Vagina (tissue), 2 donors: ENCODE results near the gene FAR2. TPM values are rescaled to one million over a fixed set of nuclear protein-coding genes. Genes with fewer than 3 reads are reported as not detected.

Source experiments
- DNase-seq, 2 donors: peaks; one replicate each; pipeline ENCODE4 v3.0.0-alpha.2; 2017; ENCODE audit errors: extremely low spot score in 2 of 2
- H3K27ac ChIP-seq: fragments of 200-600 bp; sonication (generic); one replicate; pipeline ENCODE4 v1.5.1; 2019
- H3K27me3 ChIP-seq: fragments of 200-600 bp; sonication (generic); one replicate; pipeline ENCODE4 v1.5.1; 2019
- H3K36me3 ChIP-seq, 2 donors: fragments of 200-600 bp; sonication (generic); one replicate each; pipeline ENCODE4 v1.5.1; 2017 to 2019
- H3K4me1 ChIP-seq: fragments of 200-600 bp; sonication (generic); one replicate; pipeline ENCODE4 v1.5.1; 2019
- H3K4me3 ChIP-seq, 2 donors: fragments of 200-600 bp; sonication (generic); 1 replicate in 1 of 2; 2 replicates in 1 of 2; pipeline ENCODE4 v1.5.1; 2016 to 2019
- H3K9me3 ChIP-seq: fragments of 200-600 bp; sonication (generic); one replicate; pipeline ENCODE4 v1.5.1; 2019
- CTCF ChIP-seq, 3 experiments: fragments of 450-650 bp in 2 of 3; fragments of 200-600 bp in 1 of 3; sonication (generic) in 1 of 3; IDR thresholded peaks; one replicate each; pipeline ENCODE4 v1.5.1; 2017 to 2019; ENCODE audit warnings: antibody characterized with exemption in 3 of 3, mild to moderate bottlenecking in 2 of 3, moderate library complexity in 2 of 3
- POLR2A ChIP-seq, 2 donors: fragments of 450-650 bp; IDR thresholded peaks; one replicate each; pipeline ENCODE4 v1.6.1; 2017; ENCODE audit warnings: antibody characterized with exemption in 2 of 2, mild to moderate bottlenecking in 2 of 2, moderate library complexity in 2 of 2
- POLR2AphosphoS5 ChIP-seq, 2 donors: sonication (generic); formaldehyde crosslinking; IDR thresholded peaks; one replicate each; pipeline ENCODE4 v1.9.0; 2017; ENCODE audit warnings: antibody characterized with exemption in 2 of 2, mild to moderate bottlenecking in 2 of 2, low read depth in 1 of 2; ENCODE audit not compliant: insufficient read depth in 1 of 2
- intact Hi-C: fragments of 100-400 bp; cut with DNase I; formaldehyde crosslinking; loops from one replicate; pipeline ENCODE4 v1.15.1; 2023
- total RNA-seq: library from RNA; depleted of rRNA; stranded (reverse); fragments of >200 nt; gene quantifications from one replicate; pipeline ENCODE4 v1.2.3, GENCODE V29; 2016

The FAR2 gene
- total RNA-seq, 1 donor from 2014 or later, result 16.2 TPM

- H3K27ac ChIP-seq, result no peak overlapping the region
- no peaks in the 10 kb centered on the region for H3K36me3 ChIP-seq
- intact Hi-C loops, result no loop called here
- H3K27me3 ChIP-seq, result no peaks in the 10 kb centered on the region
- DNase-seq, result no peak
- H3K4me1 ChIP-seq, result no peaks in the 10 kb centered on the region
- no peaks in the 10 kb centered on the region for H3K9me3 ChIP-seq
- TF ChIP-seq POLR2A (IDR thresholded peaks at IDR 0.05) (no peak), CTCF (IDR thresholded peaks at IDR 0.05) (no peak), POLR2AphosphoS5 (IDR thresholded peaks at IDR 0.05; ENCODE audit: insufficient read depth in 1 of 2, low read depth in 1 of 2) (no peak)
- no peak overlapping the region for H3K4me3 ChIP-seq
These were observed 49.8 kb downstream of the FAR2 start for GRCh38 chr12:29198901-29199300.

DNA sequence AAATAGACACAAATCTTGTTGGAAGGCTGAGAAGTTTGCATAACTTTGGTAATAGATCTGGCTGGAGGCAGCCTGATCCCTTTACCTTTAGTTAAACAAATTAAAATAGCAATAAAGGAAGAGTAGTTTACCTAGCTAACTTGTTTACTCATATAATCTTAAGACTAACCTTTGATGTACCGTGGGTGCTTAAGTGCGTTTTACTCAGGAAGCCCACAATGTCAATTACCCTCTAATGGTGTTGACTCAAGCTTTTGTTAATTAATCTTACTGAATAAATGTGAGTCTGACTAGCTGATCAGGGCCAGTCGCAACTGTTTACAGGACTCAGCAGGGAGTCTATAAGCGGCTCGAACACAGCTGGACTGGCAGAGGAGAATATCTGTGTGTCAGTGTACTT lies 51.5 kb downstream of the FAR2 start:
- TF ChIP-seq CTCF (IDR thresholded peaks at IDR 0.05) (no peak), POLR2A (IDR thresholded peaks at IDR 0.05) (no peak), POLR2AphosphoS5 (IDR thresholded peaks at IDR 0.05; ENCODE audit: insufficient read depth in 1 of 2, low read depth in 1 of 2) (no peak)
- no peak overlapping the region for H3K27ac ChIP-seq
- H3K9me3 ChIP-seq, result no peaks in the 10 kb centered on the region
- no peak for DNase-seq
- no peaks in the 10 kb centered on the region for H3K27me3 ChIP-seq
- H3K36me3 ChIP-seq, result no peaks in the 10 kb centered on the region
- H3K4me3 ChIP-seq, result no peak overlapping the region
- no peaks in the 10 kb centered on the region for H3K4me1 ChIP-seq
- intact Hi-C loops, result no loop called here

DNA sequence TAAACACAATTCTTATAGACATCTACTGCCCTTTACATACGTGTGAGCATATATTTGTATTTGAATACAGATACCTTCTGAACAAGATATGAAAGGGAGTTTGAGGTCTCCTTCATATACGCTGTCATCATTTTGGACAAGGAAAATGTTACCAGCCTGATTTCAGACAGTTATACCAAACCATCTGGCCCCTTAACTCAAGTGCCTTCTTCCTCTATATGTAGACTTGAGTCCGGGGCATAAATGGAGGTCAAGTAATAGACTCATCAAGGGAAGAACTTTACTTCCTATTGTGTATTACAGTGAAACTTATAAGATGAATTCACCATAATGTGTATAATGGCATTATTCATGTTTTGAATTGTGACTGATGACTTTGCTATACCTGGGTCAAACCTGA lies 52.2 kb downstream of the FAR2 start:
- Histone ChIP-seq H3K4me3 (no peak overlapping the region), H3K27me3 (no peaks in the 10 kb centered on the region), H3K9me3 (no peaks in the 10 kb centered on the region), H3K4me1 (no peaks in the 10 kb centered on the region), H3K27ac (no peak overlapping the region), H3K36me3 (no peaks in the 10 kb centered on the region)
- intact Hi-C loops, result no loop called here
- no peak for TF ChIP-seq POLR2A (IDR thresholded peaks at IDR 0.05)
- TF ChIP-seq POLR2AphosphoS5 (IDR thresholded peaks at IDR 0.05; ENCODE audit: insufficient read depth in 1 of 2, low read depth in 1 of 2), result no peak
- no peak for TF ChIP-seq CTCF (IDR thresholded peaks at IDR 0.05)
- no peak for DNase-seq

GRCh38 chr12:29201746-29202145 lies 52.7 kb downstream of the FAR2 start:
- TF ChIP-seq POLR2A (IDR thresholded peaks at IDR 0.05) (no peak), POLR2AphosphoS5 (IDR thresholded peaks at IDR 0.05; ENCODE audit: insufficient read depth in 1 of 2, low read depth in 1 of 2) (no peak)
- Histone ChIP-seq H3K4me3 (no peak overlapping the region), H3K27me3 (no peaks in the 10 kb centered on the region), H3K36me3 (no peaks in the 10 kb centered on the region), H3K27ac (no peak overlapping the region), H3K4me1 (no peaks in the 10 kb centered on the region), H3K9me3 (no peaks in the 10 kb centered on the region)
- intact Hi-C loops, result no loop called here
- DNase-seq, result no peak

DNA sequence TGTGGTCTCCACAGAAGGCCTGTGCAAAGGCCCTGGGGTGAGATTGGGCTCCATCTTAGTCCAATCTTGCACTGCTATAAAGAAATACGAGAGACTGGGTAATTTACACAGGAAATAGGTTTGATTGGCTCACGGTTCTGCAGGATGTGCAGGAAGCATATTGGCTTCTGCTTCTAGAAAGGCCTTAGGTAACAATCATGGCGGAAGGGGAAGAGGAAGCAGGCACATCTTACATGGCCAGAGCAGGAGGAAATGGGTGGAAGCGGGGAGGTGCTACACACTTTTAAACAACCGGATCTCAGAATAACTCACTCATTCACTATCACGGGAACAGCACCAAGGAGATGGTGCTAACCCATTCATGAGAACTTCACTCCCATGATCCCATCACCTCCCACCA lies 55.4 kb downstream of the FAR2 start:
- no peaks in the 10 kb centered on the region for H3K36me3 ChIP-seq
- DNase-seq, result no peak
- no peak overlapping the region for H3K27ac ChIP-seq
- no peak overlapping the region for H3K4me3 ChIP-seq
- H3K4me1 ChIP-seq, result no peaks in the 10 kb centered on the region
- intact Hi-C loops, result no loop called here
- no peaks in the 10 kb centered on the region for H3K27me3 ChIP-seq
- no peaks in the 10 kb centered on the region for H3K9me3 ChIP-seq
- TF ChIP-seq CTCF (IDR thresholded peaks at IDR 0.05), result no peak
- no peak for TF ChIP-seq POLR2AphosphoS5 (IDR thresholded peaks at IDR 0.05; ENCODE audit: insufficient read depth in 1 of 2, low read depth in 1 of 2)
- TF ChIP-seq POLR2A (IDR thresholded peaks at IDR 0.05), result no peak

DNA sequence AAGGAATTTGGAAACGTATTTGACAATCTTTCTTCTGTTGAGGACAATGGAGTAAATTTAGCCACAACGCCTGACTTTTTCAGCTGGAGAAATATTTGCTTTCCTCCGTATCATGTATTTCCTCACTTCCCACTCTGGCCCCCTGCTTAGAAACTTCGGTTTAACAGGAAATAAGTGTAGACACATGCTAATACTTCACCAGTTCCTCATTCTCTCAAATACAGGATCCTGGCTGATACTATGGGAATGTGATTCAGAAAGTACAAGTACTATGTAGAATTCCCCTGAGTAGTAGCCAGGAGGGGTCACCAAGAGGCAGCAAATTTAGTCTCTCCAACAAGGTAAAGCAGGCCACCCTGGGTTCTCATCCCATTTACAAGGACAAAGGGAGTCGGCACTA lies 58.0 kb downstream of the FAR2 start:
- H3K4me3 ChIP-seq, result no peak overlapping the region
- H3K9me3 ChIP-seq, result no peaks in the 10 kb centered on the region
- no peaks in the 10 kb centered on the region for H3K27me3 ChIP-seq
- no peaks in the 10 kb centered on the region for H3K36me3 ChIP-seq
- TF ChIP-seq POLR2A (IDR thresholded peaks at IDR 0.05), result no peak
- no peak for TF ChIP-seq CTCF (IDR thresholded peaks at IDR 0.05)
- TF ChIP-seq POLR2AphosphoS5 (IDR thresholded peaks at IDR 0.05; ENCODE audit: insufficient read depth in 1 of 2, low read depth in 1 of 2), result no peak
- H3K27ac ChIP-seq, result no peak overlapping the region
- no peak for DNase-seq
- intact Hi-C loops, result no loop called here
- peaks cover under 1% of the 10 kb centered on the region for H3K4me1 ChIP-seq
